ENCODE data around the gene RPLP1.

The RPLP1 gene

GRCh38 chr15:69467636-69468035, 15.0 kb downstream of the RPLP1 start:
- H3K36me3 Mint-ChIP-seq (ENCODE audit: low read depth): no peaks in the 10 kb centered on the region
- intact Hi-C loops (cut with micrococcal nuclease): loop anchor here (10.0 kb wide), 1 partner anchor 797 kb away; no protein-coding TSS in a partner anchor
- H3K27ac Mint-ChIP-seq: no peak overlapping the region
- H3K9me3 Mint-ChIP-seq: no peaks in the 10 kb centered on the region
- no peak overlapping the region for H3K4me3 Mint-ChIP-seq
- H3K27me3 Mint-ChIP-seq: peaks cover 8% of the 10 kb centered on the region
- peaks cover 12% of the 10 kb centered on the region for H3K4me1 Mint-ChIP-seq (ENCODE audit: low read depth)

GRCh38 chr15:69468241-69469121, 15.9 kb downstream of the RPLP1 start:
- H3K4me1 Mint-ChIP-seq (ENCODE audit: low read depth): peaks cover 4% of the 10 kb centered on the region

GRCh38 chr15:69469467-69470201, 17.0 kb downstream of the RPLP1 start:
- Mint-ChIP-seq H3K27ac (no peak overlapping the region), H3K27me3 (peaks cover 13% of the 10 kb centered on the region), H3K9me3 (no peaks in the 10 kb centered on the region), H3K4me3 (no peak overlapping the region), H3K36me3 (ENCODE audit: low read depth) (no peaks in the 10 kb centered on the region), H3K4me1 (ENCODE audit: low read depth) (no peaks in the 10 kb centered on the region)
- intact Hi-C loops (cut with micrococcal nuclease): loop anchor here (10.0 kb wide), 2 partner anchors 795 to 1255 kb away; no protein-coding TSS in a partner anchor

More at GRCh38 chr15:69468241-69469121, 15.9 kb downstream of the RPLP1 start:
- peaks cover 8% of the 10 kb centered on the region for H3K27me3 Mint-ChIP-seq
- H3K27ac Mint-ChIP-seq: no peak overlapping the region
- no peaks in the 10 kb centered on the region for H3K36me3 Mint-ChIP-seq (ENCODE audit: low read depth)
- no peak overlapping the region for H3K4me3 Mint-ChIP-seq
- intact Hi-C loops (cut with micrococcal nuclease): loop anchor here (10.0 kb wide), 1 partner anchor 796 kb away; no protein-coding TSS in a partner anchor
- H3K9me3 Mint-ChIP-seq: no peaks in the 10 kb centered on the region

GRCh38 chr15:69472046-69472445, 19.4 kb downstream of the RPLP1 start:
- no peaks in the 10 kb centered on the region for H3K9me3 Mint-ChIP-seq
- intact Hi-C loops (cut with micrococcal nuclease): loop anchor here (10.0 kb wide), 1 partner anchor 1253 kb away; no protein-coding TSS in a partner anchor
- no peaks in the 10 kb centered on the region for H3K4me1 Mint-ChIP-seq (ENCODE audit: low read depth)
- no peaks in the 10 kb centered on the region for H3K36me3 Mint-ChIP-seq (ENCODE audit: low read depth)
- no peak overlapping the region for H3K4me3 Mint-ChIP-seq
- no peak overlapping the region for H3K27ac Mint-ChIP-seq
- H3K27me3 Mint-ChIP-seq: peaks cover 20% of the 10 kb centered on the region

GRCh38 chr15:69472562-69472961, 19.9 kb downstream of the RPLP1 start:
- no peaks in the 10 kb centered on the region for H3K4me1 Mint-ChIP-seq (ENCODE audit: low read depth)
- H3K27ac Mint-ChIP-seq: no peak overlapping the region

GRCh38 chr15:69474291-69474690, 21.7 kb downstream of the RPLP1 start:
- Mint-ChIP-seq H3K27me3 (peaks cover 19% of the 10 kb centered on the region), H3K27ac (no peak overlapping the region)
- intact Hi-C loops (cut with micrococcal nuclease): loop anchor here (10.0 kb wide), 1 partner anchor 1251 kb away; no protein-coding TSS in a partner anchor

More at GRCh38 chr15:69472562-69472961, 19.9 kb downstream of the RPLP1 start:
- Mint-ChIP-seq H3K4me3 (no peak overlapping the region), H3K27me3 (peaks cover 20% of the 10 kb centered on the region), H3K9me3 (no peaks in the 10 kb centered on the region), H3K36me3 (ENCODE audit: low read depth) (no peaks in the 10 kb centered on the region)
- intact Hi-C loops (cut with micrococcal nuclease): loop anchor here (10.0 kb wide), 1 partner anchor 1252 kb away; no protein-coding TSS in a partner anchor

GRCh38 chr15:69474846-69475455, 22.3 kb downstream of the RPLP1 start:
- no peak overlapping the region for H3K4me3 Mint-ChIP-seq
- intact Hi-C loops (cut with micrococcal nuclease): loop anchor here (5.0 to 10.0 kb wide), 3 partner anchors 987 to 1337 kb away; no protein-coding TSS in a partner anchor

More at GRCh38 chr15:69474291-69474690, 21.7 kb downstream of the RPLP1 start:
- Mint-ChIP-seq H3K4me1 (ENCODE audit: low read depth) (no peaks in the 10 kb centered on the region), H3K9me3 (no peaks in the 10 kb centered on the region), H3K36me3 (ENCODE audit: low read depth) (no peaks in the 10 kb centered on the region), H3K4me3 (no peak overlapping the region)

GRCh38 chr15:69475769-69476358, 23.2 kb downstream of the RPLP1 start:
- Mint-ChIP-seq H3K27me3 (peaks cover 21% of the 10 kb centered on the region), H3K4me3 (no peak overlapping the region), H3K27ac (no peak overlapping the region), H3K36me3 (ENCODE audit: low read depth) (no peaks in the 10 kb centered on the region), H3K9me3 (no peaks in the 10 kb centered on the region), H3K4me1 (ENCODE audit: low read depth) (peaks cover 2% of the 10 kb centered on the region)
- intact Hi-C loops (cut with micrococcal nuclease): loop anchor here (5.0 to 10.0 kb wide), 3 partner anchors 986 to 1336 kb away; no protein-coding TSS in a partner anchor

More at GRCh38 chr15:69474846-69475455, 22.3 kb downstream of the RPLP1 start:
- Mint-ChIP-seq H3K9me3 (no peaks in the 10 kb centered on the region), H3K27me3 (peaks cover 21% of the 10 kb centered on the region), H3K4me1 (ENCODE audit: low read depth) (no peaks in the 10 kb centered on the region), H3K36me3 (ENCODE audit: low read depth) (no peaks in the 10 kb centered on the region), H3K27ac (no peak overlapping the region)

GRCh38 chr15:69476704-69477473, 24.3 kb downstream of the RPLP1 start:
- Mint-ChIP-seq H3K36me3 (ENCODE audit: low read depth) (no peaks in the 10 kb centered on the region), H3K27me3 (peaks cover 21% of the 10 kb centered on the region), H3K4me3 (no peak overlapping the region), H3K4me1 (ENCODE audit: low read depth) (peaks cover 5% of the 10 kb centered on the region), H3K27ac (no peak overlapping the region), H3K9me3 (no peaks in the 10 kb centered on the region)
- intact Hi-C loops (cut with micrococcal nuclease): loop anchor here (5.0 to 10.0 kb wide), 3 partner anchors 985 to 1335 kb away; no protein-coding TSS in a partner anchor

GRCh38 chr15:69478259-69478781, 25.7 kb downstream of the RPLP1 start:
- H3K4me3 Mint-ChIP-seq: no peak overlapping the region
- H3K4me1 Mint-ChIP-seq (ENCODE audit: low read depth): peaks cover 5% of the 10 kb centered on the region
- intact Hi-C loops (cut with micrococcal nuclease): loop anchor here (5.0 to 10.0 kb wide), 3 partner anchors 984 to 1334 kb away; no protein-coding TSS in a partner anchor
- no peaks in the 10 kb centered on the region for H3K36me3 Mint-ChIP-seq (ENCODE audit: low read depth)
- H3K9me3 Mint-ChIP-seq: no peaks in the 10 kb centered on the region
- peaks cover 21% of the 10 kb centered on the region for H3K27me3 Mint-ChIP-seq
- H3K27ac Mint-ChIP-seq: no peak overlapping the region

GRCh38 chr15:69479081-69479480, 26.5 kb downstream of the RPLP1 start:
- H3K27me3 Mint-ChIP-seq: peaks cover 19% of the 10 kb centered on the region
- no peaks in the 10 kb centered on the region for H3K9me3 Mint-ChIP-seq
- no peak overlapping the region for H3K27ac Mint-ChIP-seq
- H3K4me3 Mint-ChIP-seq: no peak overlapping the region
- intact Hi-C loops (cut with micrococcal nuclease): loop anchor here (5.0 to 10.0 kb wide), 3 partner anchors 983 to 1333 kb away; no protein-coding TSS in a partner anchor
- H3K4me1 Mint-ChIP-seq (ENCODE audit: low read depth): peaks cover 5% of the 10 kb centered on the region
- H3K36me3 Mint-ChIP-seq (ENCODE audit: low read depth): no peaks in the 10 kb centered on the region

- Mint-ChIP-seq H3K36me3 (ENCODE audit: low read depth) (no peaks in the 10 kb centered on the region), H3K27me3 (peaks cover 20% of the 10 kb centered on the region), H3K4me1 (ENCODE audit: low read depth) (peaks cover 9% of the 10 kb centered on the region), H3K9me3 (no peaks in the 10 kb centered on the region), H3K4me3 (no peak overlapping the region), H3K27ac (no peak overlapping the region)
- intact Hi-C loops (cut with micrococcal nuclease): loop anchor here (5.0 to 10.0 kb wide), 3 partner anchors 982 to 1332 kb away; no protein-coding TSS in a partner anchor
These were observed 27.4 kb downstream of the RPLP1 start for GRCh38 chr15:69479971-69480370.
